NCI-H2107 (cell line): Measurements from ENCODE around the gene BHLHE23.

Source experiments
- DNase-seq: peaks from one replicate; lab custom pipeline; 2025; lab: John Stamatoyannopoulos, UW

The BHLHE23 gene

DNA sequence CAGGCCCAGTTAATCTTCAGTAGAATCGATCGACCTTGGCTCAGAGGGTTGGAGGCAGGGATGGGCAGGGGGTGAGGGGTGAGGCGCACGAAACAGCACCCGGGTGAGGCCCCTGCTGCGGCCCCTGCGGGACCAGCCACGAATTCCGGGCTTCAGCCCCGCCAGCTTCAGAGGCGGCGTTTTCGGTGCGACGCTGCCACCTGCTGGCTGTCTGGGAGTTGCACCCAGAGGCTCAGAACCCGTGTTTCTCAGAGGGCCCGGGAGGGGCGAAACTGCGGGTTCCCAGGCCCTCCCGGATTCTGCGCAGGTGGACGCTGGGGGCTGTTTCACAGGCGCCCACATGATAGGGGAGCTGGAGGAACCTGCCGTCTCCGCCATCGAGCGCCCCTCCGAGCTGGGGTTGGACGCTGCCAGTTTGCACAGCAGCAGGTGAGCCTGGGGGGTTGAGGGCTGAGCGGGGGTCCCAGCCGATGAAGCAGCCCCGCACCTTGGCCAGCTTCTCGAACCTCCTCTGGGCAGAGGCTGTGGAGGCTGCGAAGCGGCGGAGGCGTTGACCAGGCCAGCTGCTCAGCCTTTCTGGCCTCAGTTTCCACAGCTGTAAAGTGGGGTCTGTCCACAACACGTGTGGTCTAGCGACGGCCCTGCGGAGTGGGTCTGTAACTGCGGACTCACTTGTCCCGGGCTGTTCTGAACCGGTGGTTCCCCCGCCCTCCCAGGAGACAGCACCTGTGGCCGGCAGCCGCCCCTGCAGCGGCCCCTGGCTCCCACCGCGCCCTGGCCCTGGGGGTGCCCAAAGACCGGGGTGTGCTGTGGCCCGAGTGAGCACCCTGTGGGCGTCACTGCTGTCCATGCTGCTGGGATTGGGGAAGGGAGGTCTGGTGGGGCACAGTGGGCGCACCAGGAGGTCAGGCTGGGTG, 2.5 kb upstream of the BHLHE23 start:
- peak; percentile 83 for DNase-seq

DNA sequence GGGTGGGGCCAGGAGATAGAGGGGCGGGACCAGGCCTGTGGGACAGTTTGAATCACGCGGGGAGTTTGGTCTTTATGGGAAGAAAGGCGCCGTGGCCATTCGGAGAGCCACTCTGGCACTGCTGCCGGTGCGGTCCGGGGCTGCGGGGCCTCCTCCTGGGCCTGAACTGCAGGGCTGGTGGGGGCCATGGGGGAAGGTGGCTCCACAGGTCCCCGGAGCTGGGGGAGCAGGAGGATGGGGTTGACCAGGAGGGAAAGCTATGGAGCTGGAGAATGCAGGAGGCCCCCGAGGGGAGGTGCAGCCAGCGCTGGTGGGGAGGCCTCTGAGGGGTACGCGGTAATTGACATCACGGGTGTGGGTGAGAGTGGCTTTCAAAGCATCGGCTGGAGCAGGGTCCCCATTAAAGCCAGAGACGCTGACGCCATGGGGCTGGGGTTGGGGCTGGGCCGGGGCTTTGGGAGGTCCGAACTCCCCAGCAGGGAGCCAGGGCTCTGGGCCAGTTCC, 1.8 kb upstream of the BHLHE23 start:
- no peak for DNase-seq

DNA sequence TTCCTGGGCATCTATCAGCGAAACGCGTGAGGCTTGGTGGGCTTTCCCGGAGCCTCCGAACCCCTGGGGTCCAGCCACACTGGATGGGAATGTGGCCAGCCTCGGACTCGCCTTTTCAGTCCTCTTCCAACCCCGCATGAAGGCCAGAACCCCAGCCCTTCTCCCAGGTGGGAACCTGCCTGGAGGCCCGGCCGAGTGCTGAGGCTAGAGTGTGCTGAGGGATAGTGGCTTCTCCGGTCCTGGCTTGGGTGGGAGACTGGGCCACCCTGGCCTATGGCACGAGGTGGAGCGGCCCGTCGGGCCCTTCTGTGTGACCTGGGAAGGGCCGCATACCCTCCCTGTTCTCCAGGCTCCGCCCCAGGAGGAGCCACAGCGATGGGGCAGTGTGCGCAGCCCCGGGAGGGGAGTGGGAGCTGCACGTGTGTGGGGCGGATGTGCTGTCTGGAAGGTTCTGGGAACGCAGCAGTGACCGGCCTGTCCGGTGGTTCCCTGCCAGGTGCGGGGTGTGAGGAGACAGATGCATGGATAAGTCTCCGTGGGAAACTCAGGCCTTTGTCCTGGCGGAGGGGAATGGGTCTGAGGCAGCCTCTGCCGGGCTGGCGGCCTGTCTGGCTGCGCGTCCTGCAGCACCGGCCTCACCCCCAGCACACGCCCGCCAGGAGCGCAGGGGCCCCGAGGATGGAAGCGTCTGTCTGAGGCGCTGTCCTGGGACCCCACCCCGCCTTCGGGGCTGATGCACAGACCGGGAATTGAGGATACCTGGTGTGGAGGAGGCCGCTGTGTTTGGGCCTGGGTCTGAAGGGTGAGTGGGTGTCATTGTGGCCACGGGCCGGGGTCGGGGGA, 1.1 kb upstream of the BHLHE23 start:
- no peak for DNase-seq

DNA sequence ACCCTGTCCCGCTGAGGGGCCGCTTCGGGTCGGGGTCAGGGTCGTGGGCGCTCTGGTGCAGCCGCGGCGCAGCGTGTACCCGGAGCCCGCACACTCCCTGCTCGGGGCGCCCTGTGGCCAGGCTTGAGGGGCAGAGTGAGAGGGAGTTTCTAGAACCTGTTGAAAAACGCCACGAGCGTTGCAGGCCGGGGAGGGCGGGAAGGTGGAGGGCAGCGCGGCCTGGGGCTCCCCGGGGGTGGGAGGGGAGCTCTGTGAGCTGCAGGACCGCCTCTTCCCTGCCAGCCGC, 539 bp upstream of the BHLHE23 start:
- DNase-seq = no peak

DNA sequence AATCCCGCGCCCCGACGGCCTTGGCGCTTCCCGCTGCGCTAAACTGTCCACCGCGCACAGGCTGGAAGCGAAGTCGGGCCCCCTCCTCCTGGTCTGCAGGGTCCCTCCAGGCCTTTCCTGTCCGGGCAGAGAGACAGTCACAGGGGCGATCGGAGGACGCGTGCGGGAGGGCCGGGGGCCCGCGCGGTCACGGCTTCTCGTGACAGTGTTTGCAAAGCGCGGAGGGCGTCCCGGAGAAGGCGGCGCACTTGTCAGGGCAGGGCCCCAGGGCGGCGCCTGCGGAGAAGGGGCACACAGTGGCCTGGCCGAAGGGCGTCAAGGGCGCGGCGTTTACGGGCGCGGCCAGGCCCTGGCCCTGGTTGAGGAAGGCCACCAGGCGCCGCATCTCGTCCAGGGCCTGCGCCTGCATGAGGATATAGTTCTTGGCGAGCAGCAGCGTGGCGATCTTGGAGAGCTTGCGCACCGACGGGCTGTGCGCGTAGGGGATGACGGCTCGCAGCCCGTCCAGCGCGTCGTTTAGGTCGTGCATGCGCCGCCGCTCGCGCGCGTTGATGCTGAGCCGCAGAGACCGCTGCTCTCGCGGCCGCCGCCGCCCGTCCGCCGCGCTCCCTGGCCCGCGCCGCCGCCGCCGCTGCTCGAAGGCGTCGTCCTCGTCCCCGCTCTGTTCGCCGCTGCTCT, 763 bp downstream of the BHLHE23 start:
- DNase-seq = no peak

DNA sequence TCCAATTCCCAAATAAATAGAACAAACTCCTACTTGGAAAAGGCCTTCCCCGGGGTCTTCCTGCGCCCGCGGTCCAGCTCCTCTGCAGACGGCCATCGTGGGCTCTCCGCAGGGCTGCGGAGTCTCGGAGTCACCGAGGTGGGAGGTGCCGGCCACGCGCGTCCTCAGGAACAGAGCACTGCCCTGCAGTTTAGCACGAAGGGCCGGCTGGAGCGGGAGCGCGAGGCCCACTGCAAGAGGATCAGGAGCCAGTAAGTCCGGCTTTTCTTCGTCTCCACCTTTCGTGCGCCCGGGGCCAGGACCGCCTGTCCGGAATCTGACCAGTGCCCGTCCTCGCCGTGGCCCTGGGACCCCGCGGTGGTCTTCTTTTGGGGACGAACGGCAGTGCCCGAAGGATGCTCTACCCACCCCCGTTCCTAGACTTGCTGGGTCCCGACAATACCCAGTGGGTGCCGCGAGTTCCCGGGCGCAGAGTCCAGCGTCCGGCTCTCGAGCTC, 1.4 kb downstream of the BHLHE23 start:
- DNase-seq = no peak

DNA sequence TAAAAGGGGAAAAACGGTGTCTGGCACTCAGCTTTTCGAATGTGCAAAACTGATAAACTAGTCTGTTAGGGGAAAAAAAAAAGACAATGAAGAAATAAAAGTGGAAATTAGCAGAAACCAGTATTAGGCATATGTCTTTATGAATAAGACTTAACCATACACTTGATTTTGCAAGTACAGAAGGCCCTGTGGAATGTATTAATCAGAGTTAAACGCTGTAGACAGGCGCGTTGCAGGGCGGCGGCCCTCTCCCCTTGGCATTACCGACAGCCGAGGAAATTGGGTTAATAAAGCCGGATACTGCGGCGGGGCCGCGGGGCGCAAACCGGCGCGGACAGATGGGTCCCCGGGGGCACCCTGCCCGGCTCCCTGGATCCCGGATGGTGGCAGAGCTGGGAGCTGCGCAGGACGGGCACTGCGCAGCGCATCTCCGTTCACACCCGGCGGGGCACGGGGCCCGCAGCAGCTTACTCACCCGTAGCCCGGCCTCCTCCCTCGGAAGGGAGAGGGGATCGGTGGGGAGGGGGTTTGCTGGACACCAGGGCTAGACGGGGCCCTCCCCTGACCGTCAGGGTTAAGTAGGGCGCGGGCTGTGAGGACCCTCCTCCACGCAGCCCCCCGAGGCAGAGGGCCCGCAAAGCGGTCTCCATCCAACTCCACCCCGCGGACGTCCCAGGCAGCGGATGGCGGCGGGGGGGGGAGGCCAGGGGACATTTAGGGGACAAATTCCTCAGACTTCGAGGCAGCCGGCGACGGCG, 2.0 kb downstream of the BHLHE23 start:
- DNase-seq = no peak

DNA sequence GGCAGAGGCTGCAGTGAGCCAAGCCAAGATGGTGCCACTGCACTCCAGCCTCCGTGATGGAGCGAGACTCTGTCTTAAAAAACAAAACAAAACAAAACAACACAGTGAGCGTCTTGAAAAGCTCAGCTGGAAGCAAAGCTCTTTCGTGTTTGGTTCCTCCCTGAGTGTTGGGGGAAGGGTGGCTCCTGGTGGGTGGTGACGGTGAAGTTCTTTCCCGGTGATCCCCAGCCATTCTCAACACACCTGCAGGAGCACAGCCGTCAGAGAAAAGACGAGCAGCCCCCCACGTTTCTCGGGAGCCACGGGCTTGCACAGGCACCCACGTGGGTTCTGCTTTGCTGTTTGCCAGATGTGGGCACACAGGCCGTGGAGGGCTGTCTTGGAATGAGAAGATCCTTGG, 3.2 kb downstream of the BHLHE23 start:
- DNase-seq = no peak

DNA sequence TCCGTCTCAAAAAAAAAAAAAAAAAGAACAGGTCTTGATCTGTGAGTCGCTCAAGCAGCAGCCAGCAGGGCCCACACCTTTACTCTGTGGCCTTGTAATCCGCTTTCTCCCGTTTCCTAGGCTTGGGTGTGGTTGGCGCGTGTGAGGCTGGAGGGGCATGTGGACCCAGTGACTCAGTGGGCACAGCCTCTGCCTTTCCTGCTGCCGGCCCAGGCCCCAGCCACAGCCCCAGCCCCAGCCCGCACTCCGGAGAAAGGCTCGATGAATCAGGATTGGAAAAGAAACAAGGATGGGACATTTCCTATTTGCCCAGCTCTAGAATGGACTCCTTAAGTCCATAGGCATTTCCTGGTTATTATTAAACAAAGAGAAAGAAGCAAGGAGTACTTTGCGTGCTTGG, 4.3 kb downstream of the BHLHE23 start:
- no peak for DNase-seq

DNA sequence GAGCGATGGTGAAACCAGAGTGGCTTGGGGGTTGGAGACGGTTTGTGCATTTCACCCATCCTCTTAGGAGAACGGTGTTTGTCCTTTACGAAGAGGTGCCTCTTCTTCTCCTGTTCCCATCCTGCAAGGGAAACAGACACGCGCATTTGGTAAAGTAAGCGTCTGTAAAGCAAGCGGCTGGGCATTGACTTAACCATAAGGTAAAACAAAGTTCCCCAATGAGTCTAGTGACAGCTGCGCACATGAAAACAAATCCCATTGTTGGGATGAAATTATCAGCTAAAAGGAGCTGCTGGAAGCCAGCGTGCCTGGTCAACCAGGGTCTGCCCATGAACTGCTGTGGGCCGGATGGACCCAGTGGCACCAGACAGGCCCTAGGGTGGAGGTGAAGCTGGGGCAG, 5.8 kb downstream of the BHLHE23 start:
- DNase-seq = no peak

DNA sequence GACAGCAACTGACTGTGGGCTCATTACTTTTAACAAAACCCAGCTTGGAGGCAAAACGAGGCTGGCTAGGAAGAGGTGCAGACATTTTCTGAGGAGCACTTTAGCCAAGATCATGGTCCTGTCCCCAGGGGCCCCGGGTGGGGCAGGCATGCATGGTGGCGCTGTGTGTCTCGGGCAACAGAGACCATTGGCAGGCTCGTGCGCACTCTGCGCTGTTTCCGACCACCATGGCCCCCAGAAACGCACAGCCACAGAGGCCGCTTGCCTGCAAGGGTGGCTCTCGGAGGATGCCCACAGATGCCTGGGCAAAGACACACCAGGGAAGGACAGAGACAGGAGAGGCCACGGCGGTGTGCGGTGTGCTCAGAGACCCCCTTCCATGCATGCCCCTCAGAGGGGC, 6.7 kb downstream of the BHLHE23 start:
- no peak for DNase-seq

DNA sequence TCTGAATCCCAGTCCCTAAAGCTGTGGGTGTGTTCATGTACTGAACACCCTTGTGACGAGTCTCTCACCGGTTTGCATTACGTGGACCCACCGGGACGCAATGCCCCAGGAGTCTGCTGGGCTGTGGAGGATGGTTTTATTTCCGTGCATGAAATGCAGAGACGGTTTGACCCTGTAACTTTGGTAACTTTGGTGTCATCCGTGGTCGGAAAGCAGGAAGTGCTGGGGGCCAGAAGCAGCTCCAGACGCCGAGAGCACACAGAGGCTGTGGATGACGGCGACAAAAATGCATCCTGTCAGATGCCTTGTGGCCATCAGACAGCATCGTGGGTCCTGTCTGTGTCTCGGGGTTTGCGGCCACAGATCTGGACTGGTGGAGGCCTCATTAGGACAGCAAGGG, 7.2 kb downstream of the BHLHE23 start:
- DNase-seq = no peak

DNA sequence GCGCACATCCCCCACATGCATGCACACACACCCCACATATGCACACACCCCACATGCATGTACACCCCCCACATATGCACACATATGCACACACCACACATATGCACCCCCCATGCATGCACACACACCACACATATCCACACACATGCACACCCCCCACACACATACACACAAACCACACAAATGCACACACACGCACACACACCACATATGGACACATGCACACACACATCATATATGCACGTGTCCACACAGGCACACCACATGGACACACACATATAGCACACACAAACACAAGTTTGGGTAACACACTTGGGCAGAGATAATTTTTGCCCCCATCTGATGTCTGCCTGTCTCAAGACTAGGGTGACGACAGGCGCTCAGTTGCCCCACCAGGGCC, 8.3 kb downstream of the BHLHE23 start:
- no peak for DNase-seq

DNA sequence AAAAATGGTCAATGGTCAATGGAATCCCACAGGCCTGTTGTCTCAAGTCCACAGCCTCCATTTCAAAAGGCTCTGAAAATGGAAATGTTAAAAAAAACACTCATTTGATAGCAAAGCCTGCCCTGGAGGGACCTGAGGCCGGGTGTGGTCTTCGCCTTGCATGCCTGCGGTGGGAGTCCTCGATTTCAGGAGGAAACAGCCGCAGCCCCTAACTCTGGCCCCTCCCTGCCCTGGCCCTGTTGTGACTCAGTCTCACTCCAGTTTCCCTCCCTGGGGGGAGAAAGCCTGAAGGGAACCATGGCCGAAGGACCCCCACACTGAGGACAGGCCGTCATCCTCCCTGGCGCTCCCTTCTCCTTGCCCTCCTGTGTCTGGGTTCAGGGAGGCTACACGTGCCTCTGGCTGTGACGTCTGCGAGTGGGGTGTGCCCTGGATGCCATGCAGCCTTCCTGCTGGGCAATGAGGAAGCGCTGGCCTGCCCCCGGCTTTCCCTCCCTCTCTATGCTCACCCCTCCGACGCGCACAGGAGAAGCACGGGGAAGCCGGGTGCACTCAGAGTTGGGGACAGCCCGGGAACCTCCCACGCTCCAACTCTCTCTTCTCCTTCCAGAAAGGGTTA, 9.2 kb downstream of the BHLHE23 start:
- no peak for DNase-seq

DNA sequence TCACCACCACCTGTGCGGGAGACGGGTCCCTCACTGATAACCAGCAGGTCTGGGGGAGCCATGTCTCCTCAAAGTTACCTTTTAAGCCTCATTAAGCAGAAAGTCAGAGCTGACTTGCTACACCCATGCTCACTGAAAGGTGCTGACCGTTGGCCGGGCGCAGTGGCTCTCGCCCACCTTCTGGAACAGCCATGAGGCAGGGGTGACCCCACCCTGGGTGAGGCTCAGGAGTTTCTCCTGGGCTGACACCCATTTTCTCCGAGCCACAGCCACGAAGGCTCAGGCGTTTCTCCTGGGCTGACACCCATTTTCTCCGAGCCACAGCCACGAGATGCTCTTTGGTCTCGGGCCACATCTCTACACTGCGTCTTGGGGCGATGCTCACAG, 10.2 kb downstream of the BHLHE23 start:
- DNase-seq = no peak

DNA sequence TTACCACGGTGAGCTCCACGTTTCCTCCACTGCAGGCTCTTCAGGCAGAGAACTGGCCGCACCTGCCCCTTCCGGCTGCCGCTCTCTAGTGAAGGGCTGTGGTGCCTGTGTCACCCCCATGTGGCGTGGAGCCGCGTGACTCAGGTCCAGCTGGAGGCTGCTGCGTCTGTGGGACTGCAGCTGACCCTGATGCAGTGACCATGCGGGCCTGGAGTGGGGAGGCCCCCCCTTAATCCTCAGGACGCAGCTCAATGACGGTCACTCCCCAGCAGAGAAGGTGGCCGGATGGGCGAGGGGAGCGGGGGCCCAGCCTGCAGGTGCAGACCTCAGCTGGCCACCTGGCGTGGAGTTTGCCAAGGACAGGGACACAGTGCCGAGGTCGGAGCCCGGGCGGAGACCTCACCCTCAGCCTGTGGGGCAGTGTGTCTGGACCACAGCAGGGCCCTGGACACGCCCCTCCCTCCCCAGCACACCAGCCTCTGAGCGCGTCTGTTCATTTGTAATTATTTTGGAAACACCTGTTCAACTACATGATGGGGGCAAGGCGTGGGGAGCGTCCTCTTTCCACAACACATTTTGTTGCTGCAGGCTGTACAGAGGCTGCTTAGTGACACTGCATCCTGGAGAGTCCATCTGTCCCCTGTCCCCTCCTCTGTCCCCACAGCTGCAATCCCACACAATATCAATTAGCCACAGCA, 10.7 kb downstream of the BHLHE23 start:
- DNase-seq = no peak

DNA sequence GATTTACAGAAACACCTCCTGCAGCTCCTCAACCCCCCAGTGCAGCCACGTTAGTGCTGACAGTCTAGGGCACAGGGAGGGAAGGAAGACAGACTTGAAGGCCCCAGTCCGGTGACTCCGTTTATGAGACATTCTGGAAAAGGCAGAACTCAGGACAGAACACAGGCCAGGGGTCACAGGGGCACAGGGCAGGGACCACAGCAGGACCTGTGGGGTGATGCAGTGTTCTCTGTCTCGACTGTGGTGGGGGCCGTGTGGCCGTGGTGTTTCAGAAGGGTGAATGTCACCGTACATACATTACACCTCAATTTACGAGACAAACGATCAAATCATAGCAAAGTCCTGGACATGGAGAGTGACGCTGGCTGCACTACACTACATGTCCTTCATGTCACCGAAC, 11.3 kb downstream of the BHLHE23 start:
- no peak for DNase-seq

DNA sequence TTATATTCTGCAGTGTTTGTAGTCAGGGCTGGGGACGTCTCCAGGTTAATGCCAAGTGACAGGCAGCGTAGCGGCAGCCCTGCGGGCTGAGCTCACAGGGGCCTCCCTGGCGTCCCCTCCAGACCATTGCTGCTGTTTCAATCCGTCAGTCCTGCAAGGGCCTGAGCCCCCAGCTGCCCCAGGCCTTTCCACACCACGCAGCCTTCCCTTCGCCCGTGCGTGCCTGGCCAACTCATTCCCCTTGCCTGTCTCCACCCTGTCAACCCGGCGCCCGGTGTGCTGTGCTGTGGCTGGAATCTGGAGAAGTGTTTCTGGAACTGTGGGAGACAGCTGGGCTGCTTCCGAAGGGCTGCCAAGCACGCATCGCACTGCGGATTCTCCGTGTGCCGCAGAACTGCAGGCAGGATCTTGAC, 11.9 kb downstream of the BHLHE23 start:
- no peak for DNase-seq

DNA sequence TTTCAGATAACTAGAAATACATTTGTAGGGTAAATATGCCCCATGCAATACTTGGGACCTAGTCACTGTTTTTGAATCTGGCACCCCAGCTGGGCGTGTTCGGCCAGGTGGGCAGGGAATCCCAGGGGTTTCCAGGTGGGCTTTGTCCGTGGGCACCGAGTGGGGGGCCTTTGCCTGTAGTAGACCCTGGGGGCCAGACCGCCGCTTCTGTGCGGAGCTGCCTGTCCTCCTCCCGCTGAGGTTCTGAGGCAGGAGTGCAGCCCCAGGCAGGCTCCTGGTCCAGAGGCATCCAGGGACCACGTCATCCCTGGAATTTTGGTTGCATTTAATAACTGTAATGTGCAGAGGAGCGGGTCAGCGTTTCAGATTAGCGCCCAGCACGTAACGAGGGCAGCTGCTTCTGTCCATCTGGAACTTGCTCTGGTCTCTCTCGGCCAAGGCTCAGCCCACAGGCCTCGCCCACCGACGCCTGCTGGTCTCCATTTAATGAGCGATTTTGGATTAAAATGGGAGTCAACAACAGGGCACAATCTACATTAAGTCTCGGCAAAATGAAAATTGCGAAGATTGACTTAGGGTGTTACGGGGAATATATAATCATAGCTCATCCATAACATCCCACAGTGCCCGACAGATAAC, 12.8 kb downstream of the BHLHE23 start:
- DNase-seq = no peak

DNA sequence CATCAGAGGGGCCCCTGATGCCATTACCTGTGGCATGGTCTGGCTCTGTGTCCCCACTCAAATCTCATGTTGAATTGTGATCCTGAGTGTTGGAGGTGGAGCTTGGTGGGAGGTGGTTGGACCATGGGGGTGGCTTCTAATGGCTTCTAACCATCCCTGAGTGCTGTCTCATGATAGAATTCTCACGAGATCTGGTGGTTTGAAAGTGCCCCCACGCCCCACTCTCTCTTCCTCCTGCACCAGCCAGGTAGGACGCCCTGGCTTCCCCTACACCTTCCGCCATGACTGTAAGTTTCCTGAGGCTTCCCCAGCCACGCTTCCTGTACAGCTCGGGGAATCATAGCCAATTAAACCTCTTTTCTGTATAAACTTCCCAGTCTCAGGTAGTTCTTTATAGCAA, 14.9 kb downstream of the BHLHE23 start:
- DNase-seq = no peak
